Natural killer cell (primary cell): ENCODE results near the gene SCG5. TPM values are rescaled to one million over a fixed set of nuclear protein-coding genes. Genes with fewer than 3 reads are reported as not detected.

Experiments
- ATAC-seq, 3 donors: fragments of 150-1000 bp in 2 of 3; fragments of 200-7000 bp in 1 of 3; cut with Tn5 transposase; 1 replicate in 1 of 3; 2 replicates in 2 of 3; pipeline ENCODE4 v1.10.0; 2021; ENCODE audit warnings: mild to moderate bottlenecking in 2 of 3, moderate library complexity in 2 of 3
- DNase-seq, 2 donors: peaks; one replicate each; pipeline versions ENCODE4 v3.0.0 to v3.0.0-alpha.2; 2013 to 2021; ENCODE audit warnings: mixed read lengths in 1 of 2
- H3K27ac ChIP-seq: one replicate; pipeline ENCODE4 v1.5.1; 2013; ENCODE audit warnings: mild to moderate bottlenecking, low read length
- H3K27me3 ChIP-seq: one replicate; pipeline ENCODE4 v1.6.1; 2013; ENCODE audit warnings: low read length; ENCODE audit not compliant: control insufficient read depth, insufficient read depth
- H3K36me3 ChIP-seq: one replicate; pipeline ENCODE4 v1.6.1; 2013; ENCODE audit warnings: low read length; ENCODE audit not compliant: control insufficient read depth, insufficient read depth
- H3K4me1 ChIP-seq: one replicate; pipeline ENCODE4 v1.6.1; 2013; ENCODE audit warnings: low read length; ENCODE audit not compliant: control insufficient read depth, insufficient read depth
- H3K4me3 ChIP-seq: one replicate; pipeline ENCODE4 v1.5.1; 2013; ENCODE audit warnings: low read length
- H3K9me3 ChIP-seq: one replicate; pipeline ENCODE4 v1.6.1; 2013; ENCODE audit warnings: low read length; ENCODE audit not compliant: control insufficient read depth, insufficient read depth
- H3K27ac Mint-ChIP-seq, 2 donors: one replicate each; pipeline ENCODE4 v1.8.0; 2022; ENCODE audit warnings: mild to moderate bottlenecking in 2 of 2, mixed read lengths in 2 of 2, moderate library complexity in 1 of 2
- H3K27me3 Mint-ChIP-seq, 2 donors: one replicate each; pipeline ENCODE4 v1.8.0; 2022; ENCODE audit warnings: low read depth in 2 of 2, mixed read lengths in 2 of 2
- H3K36me3 Mint-ChIP-seq: one replicate; pipeline ENCODE4 v1.8.0; 2022; ENCODE audit warnings: mixed read lengths
- H3K4me1 Mint-ChIP-seq, 2 donors: one replicate each; pipeline ENCODE4 v1.8.0; 2022; ENCODE audit warnings: mixed read lengths in 2 of 2
- H3K4me3 Mint-ChIP-seq: one replicate; pipeline ENCODE4 v1.8.0; 2022; ENCODE audit warnings: mild to moderate bottlenecking, moderate library complexity, mixed read lengths
- H3K9me3 Mint-ChIP-seq, 2 donors: one replicate each; pipeline ENCODE4 v1.8.0; 2022; ENCODE audit warnings: mixed read lengths in 2 of 2
- WGBS: methylation state at CpG from one replicate; pipeline ENCODE4 v1.1.7; 2013; ENCODE audit warnings: missing lambda C conversion rate; ENCODE audit not compliant: insufficient coverage; 5-methylcytosine and 5-hydroxymethylcytosine counted together
- intact Hi-C: fragments of 100-400 bp; cut with micrococcal nuclease; formaldehyde crosslinking; loops from one replicate; pipeline ENCODE4 v1.14.2; 2022
- total RNA-seq, 4 donors: library from RNA; stranded (reverse); fragments of 120-200 nt in 1 of 4; gene quantifications; one replicate each; pipeline versions ENCODE4 v1.2.3 to v1.2.4, GENCODE V29; 2013 to 2022
- TF ChIP-seq, protein P1 (sequence below): fragments of 200-600 bp; IDR thresholded peaks from one replicate; pipeline ENCODE4 v1.8.0; 2022; ENCODE audit warnings: antibody characterized with exemption

SCG5 gene
- total RNA-seq, 3 donors from 2014 or later (not counting 1 experiment from before 2014, with no cell fraction given), result not detected

GRCh38 chr15:32706704-32707103 is 65.2 kb downstream of the SCG5 start:
- Histone ChIP-seq H3K27me3 (no peaks in the 10 kb centered on the region), H3K4me1 (no peaks in the 10 kb centered on the region), H3K9me3 (no peaks in the 10 kb centered on the region), H3K36me3 (no peaks in the 10 kb centered on the region), H3K4me3 (no peak overlapping the region), H3K27ac (no peak overlapping the region)
- intact Hi-C loops, result no loop called here
- TF ChIP-seq, protein P1, sequence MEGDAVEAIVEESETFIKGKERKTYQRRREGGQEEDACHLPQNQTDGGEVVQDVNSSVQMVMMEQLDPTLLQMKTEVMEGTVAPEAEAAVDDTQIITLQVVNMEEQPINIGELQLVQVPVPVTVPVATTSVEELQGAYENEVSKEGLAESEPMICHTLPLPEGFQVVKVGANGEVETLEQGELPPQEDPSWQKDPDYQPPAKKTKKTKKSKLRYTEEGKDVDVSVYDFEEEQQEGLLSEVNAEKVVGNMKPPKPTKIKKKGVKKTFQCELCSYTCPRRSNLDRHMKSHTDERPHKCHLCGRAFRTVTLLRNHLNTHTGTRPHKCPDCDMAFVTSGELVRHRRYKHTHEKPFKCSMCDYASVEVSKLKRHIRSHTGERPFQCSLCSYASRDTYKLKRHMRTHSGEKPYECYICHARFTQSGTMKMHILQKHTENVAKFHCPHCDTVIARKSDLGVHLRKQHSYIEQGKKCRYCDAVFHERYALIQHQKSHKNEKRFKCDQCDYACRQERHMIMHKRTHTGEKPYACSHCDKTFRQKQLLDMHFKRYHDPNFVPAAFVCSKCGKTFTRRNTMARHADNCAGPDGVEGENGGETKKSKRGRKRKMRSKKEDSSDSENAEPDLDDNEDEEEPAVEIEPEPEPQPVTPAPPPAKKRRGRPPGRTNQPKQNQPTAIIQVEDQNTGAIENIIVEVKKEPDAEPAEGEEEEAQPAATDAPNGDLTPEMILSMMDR, result no peak
- Mint-ChIP-seq H3K27me3 (peaks cover 22 to 53% of the 10 kb centered on the region in 2 donors), H3K9me3 (no peaks in the 10 kb centered on the region), H3K27ac (no peak overlapping the region), H3K36me3 (no peaks in the 10 kb centered on the region), H3K4me3 (no peak overlapping the region), H3K4me1 (no peaks in the 10 kb centered on the region)
- WGBS, result 89% methylated on average over 3 of the region's 3 CpGs
- no peak for ATAC-seq
- DNase-seq, result no peak

DNA sequence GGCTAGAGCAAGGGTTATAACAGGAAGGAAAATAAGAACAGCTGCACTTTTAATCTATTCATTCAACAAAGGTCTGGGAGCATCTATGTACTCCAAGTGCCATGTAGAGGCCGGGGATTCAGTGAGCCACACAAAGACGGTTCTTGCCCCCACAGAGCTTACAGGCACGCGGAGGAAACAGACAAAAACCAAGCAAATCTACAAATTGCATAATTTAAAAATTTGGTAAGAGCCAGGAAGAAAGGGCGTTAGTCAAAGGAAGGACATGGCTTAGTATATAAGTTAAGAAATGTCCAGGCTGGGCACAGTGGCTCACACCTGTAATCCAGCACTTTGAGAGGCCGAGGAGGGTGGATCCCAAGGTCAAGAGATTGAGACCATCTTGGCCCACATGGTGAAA is 65.9 kb downstream of the SCG5 start:
- no peak for ATAC-seq
- H3K9me3 Mint-ChIP-seq, result no peaks in the 10 kb centered on the region
- no peak overlapping the region for H3K27ac Mint-ChIP-seq
- peaks cover 24 to 47% of the 10 kb centered on the region in 2 donors for H3K27me3 Mint-ChIP-seq
- Histone ChIP-seq H3K9me3 (no peaks in the 10 kb centered on the region), H3K27ac (no peak overlapping the region), H3K36me3 (no peaks in the 10 kb centered on the region), H3K4me1 (no peaks in the 10 kb centered on the region), H3K4me3 (no peak overlapping the region), H3K27me3 (no peaks in the 10 kb centered on the region)
- no peaks in the 10 kb centered on the region for H3K36me3 Mint-ChIP-seq
- TF ChIP-seq, protein P1, result no peak
- no peak overlapping the region for H3K4me3 Mint-ChIP-seq
- no peaks in the 10 kb centered on the region for H3K4me1 Mint-ChIP-seq
- intact Hi-C loops, result no loop called here
- no peak for DNase-seq
- WGBS, result 83% methylated on average over 4 of the region's 6 CpGs

DNA sequence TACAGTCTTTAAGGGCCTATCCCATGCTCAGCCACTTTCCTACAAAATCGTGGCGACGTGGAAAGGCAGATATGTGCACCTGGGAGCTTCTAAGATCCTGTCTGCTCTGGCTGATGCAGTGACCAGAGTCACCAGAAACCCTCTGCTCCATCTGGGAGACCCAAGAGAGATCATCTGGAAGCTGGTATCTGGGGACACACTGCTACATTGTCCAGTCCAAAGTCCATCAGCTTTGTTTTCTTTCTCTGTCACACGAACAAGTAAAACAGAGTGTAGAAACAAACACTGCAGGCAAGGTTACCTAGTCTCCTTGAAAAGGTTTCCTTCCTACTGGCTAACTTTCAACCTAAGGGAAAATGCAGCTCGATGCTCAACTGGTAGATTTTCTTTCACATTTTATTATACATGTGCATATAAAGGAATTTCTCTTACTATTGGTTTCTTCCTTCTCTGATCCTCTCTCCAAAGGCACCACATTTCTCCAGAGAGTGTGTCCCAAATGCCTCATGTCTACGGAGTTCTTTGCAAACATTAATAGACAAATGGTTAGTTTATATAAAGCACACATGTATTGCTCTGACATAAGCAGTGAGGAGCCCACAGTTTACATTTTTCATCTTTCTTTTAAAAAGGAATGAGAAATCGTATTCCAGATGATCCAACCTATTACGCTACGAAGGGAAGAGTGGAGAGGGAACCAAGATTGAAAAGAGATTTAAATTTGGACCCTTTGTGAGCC is 68.0 kb downstream of the SCG5 start:
- Mint-ChIP-seq H3K4me1 (no peaks in the 10 kb centered on the region), H3K9me3 (no peaks in the 10 kb centered on the region), H3K27ac (no peak overlapping the region), H3K27me3 (peaks cover 34 to 39% of the 10 kb centered on the region in 2 donors), H3K36me3 (no peaks in the 10 kb centered on the region), H3K4me3 (no peak overlapping the region)
- no peak for DNase-seq
- no peaks in the 10 kb centered on the region for H3K9me3 ChIP-seq
- H3K4me3 ChIP-seq, result no peak overlapping the region
- 91% methylated on average over 7 of the region's 9 CpGs for WGBS
- H3K4me1 ChIP-seq, result no peaks in the 10 kb centered on the region
- H3K27ac ChIP-seq, result no peak overlapping the region
- no peak for ATAC-seq
- TF ChIP-seq, protein P1, result no peak
- intact Hi-C loops, result no loop called here
- H3K27me3 ChIP-seq, result no peaks in the 10 kb centered on the region
- no peaks in the 10 kb centered on the region for H3K36me3 ChIP-seq

DNA sequence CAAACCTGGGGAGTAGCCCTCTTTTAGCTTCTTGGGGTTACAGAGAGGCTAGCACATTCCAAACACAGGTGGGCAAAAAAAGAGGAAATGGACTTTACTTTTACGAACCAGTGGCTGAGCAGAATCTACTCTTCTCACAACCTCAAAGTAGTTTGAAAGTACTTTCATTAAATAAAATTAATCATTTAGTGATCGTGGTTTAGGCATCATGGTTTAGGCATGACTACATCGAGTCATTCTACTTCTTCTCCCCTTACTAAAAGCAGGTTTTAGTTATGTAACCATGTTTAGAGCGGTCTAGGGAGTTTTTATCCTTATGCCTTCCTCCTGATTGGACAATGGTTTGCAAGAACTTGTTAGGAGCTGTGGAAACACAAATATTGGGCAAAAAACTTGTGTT is 73.8 kb downstream of the SCG5 start:
- Mint-ChIP-seq H3K4me1 (peaks cover 7 to 15% of the 10 kb centered on the region in 2 donors), H3K27me3 (peaks cover 49 to 53% of the 10 kb centered on the region in 2 donors), H3K4me3 (no peak overlapping the region), H3K9me3 (no peaks in the 10 kb centered on the region), H3K36me3 (no peaks in the 10 kb centered on the region), H3K27ac (no peak overlapping the region)
- peaks cover 27% of the 10 kb centered on the region for H3K27me3 ChIP-seq
- WGBS, result no CpG with 5 or more reads among the region's 4 CpGs
- intact Hi-C loops, result no loop called here
- peaks cover 13% of the 10 kb centered on the region for H3K4me1 ChIP-seq
- H3K9me3 ChIP-seq, result no peaks in the 10 kb centered on the region
- TF ChIP-seq, protein P1, result no peak
- no peaks in the 10 kb centered on the region for H3K36me3 ChIP-seq
- no peak overlapping the region for H3K27ac ChIP-seq
- no peak overlapping the region for H3K4me3 ChIP-seq
- no peak for DNase-seq
- ATAC-seq, result no peak
